Activated gamma-delta T cell treated with anti-CD3 and anti-CD28 coated beads, Interleukin-2, amount 50 U/mL, for 16 hours (primary cell): ENCODE measurements around the gene EFTUD2.

Experiments used
- DNase-seq: peaks from one replicate; pipeline ENCODE4 v3.0.0-alpha.2; 2020; ENCODE audit warnings: low read depth

The EFTUD2 gene

GRCh38 chr17:44910231-44911106, 11.2 kb upstream of the EFTUD2 start:
- DNase-seq = no peak

GRCh38 chr17:44909681-44910144, 10.5 kb upstream of the EFTUD2 start:
- no peak for DNase-seq

GRCh38 chr17:44908761-44909326, 9.6 kb upstream of the EFTUD2 start:
- DNase-seq = no peak

- DNase-seq = no peak
These were observed 8.7 kb upstream of the EFTUD2 start for GRCh38 chr17:44907729-44908470.

- no peak for DNase-seq
These were observed 7.8 kb upstream of the EFTUD2 start for GRCh38 chr17:44906763-44907728.

GRCh38 chr17:44906010-44906646, 6.9 kb upstream of the EFTUD2 start:
- no peak for DNase-seq

- DNase-seq = no peak
These were observed 6.1 kb upstream of the EFTUD2 start for GRCh38 chr17:44905006-44906000.

GRCh38 chr17:44904001-44904984, 5.0 kb upstream of the EFTUD2 start:
- no peak for DNase-seq

- DNase-seq = no peak
These were observed 3.9 kb upstream of the EFTUD2 start for GRCh38 chr17:44903012-44903685.

GRCh38 chr17:44902135-44902760, 3.0 kb upstream of the EFTUD2 start:
- no peak for DNase-seq

GRCh38 chr17:44901411-44901921, 2.2 kb upstream of the EFTUD2 start:
- no peak for DNase-seq

GRCh38 chr17:44900894-44901293, 1.6 kb upstream of the EFTUD2 start:
- no peak for DNase-seq

- no peak for DNase-seq
These were observed 524 bp downstream of the EFTUD2 start for GRCh38 chr17:44898768-44899073.

- DNase-seq = no peak
These were observed 4.6 kb downstream of the EFTUD2 start for GRCh38 chr17:44894642-44895041.

GRCh38 chr17:44892250-44892649, 7.0 kb downstream of the EFTUD2 start:
- no peak for DNase-seq

- no peak for DNase-seq
These were observed 10.2 kb downstream of the EFTUD2 start for GRCh38 chr17:44889003-44889402.
